ENCODE measurements around the gene ENTR1.

DNA sequence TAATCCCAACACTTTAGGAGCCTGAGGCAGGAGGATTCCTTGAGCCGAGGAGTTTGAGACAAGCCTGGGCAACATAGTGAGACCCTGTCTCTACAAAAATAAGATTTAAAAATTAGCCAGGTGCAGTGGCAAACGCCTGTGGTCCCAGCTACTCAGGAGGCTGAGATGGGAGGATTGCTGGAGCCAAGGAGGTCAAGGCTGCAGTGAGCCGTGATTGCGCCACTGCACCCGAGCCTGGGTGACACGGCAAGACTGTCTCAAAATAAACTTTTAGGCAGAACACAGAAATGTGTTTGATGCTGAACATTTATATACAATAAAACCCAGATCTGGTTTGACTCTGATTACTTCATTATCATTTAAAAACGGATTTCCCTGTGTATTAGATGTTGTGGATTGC, 4.9 kb downstream of the ENTR1 start:
- TF ChIP-seq, protein P1, sequence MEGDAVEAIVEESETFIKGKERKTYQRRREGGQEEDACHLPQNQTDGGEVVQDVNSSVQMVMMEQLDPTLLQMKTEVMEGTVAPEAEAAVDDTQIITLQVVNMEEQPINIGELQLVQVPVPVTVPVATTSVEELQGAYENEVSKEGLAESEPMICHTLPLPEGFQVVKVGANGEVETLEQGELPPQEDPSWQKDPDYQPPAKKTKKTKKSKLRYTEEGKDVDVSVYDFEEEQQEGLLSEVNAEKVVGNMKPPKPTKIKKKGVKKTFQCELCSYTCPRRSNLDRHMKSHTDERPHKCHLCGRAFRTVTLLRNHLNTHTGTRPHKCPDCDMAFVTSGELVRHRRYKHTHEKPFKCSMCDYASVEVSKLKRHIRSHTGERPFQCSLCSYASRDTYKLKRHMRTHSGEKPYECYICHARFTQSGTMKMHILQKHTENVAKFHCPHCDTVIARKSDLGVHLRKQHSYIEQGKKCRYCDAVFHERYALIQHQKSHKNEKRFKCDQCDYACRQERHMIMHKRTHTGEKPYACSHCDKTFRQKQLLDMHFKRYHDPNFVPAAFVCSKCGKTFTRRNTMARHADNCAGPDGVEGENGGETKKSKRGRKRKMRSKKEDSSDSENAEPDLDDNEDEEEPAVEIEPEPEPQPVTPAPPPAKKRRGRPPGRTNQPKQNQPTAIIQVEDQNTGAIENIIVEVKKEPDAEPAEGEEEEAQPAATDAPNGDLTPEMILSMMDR (IDR thresholded peaks at IDR 0.05) = no peak
- no peak for TF ChIP-seq POLR2A (IDR thresholded peaks at IDR 0.05)

All from uterus (tissue), 2 donors.